AG09309 (cell line): ENCODE results near the gene TAMALIN.

Source experiments
- DNase-seq: peaks from one replicate; pipeline ENCODE4 v3.0.0-alpha.2; 2010; ENCODE audit warnings: low read depth
- H3K4me3 ChIP-seq: 2 replicates; pipeline ENCODE4 v1.5.1; 2011; ENCODE audit warnings: mild to moderate bottlenecking, low read depth, low read length, moderate library complexity; ENCODE audit not compliant: control insufficient read depth
- CTCF ChIP-seq: IDR thresholded peaks from 2 replicates; pipeline ENCODE4 v1.5.1; 2011; ENCODE audit warnings: mild to moderate bottlenecking, low read depth, low read length, inconsistent platforms; ENCODE audit not compliant: insufficient read depth, control insufficient read depth; ENCODE audit errors: missing control alignments

The TAMALIN gene

GRCh38 chr12:51994539-51994820, 12.3 kb upstream of the TAMALIN start:
- no peak for TF ChIP-seq CTCF
- DNase-seq, result no peak
- H3K4me3 ChIP-seq, result no peak overlapping the region

GRCh38 chr12:51994959-51995358, 11.8 kb upstream of the TAMALIN start:
- H3K4me3 ChIP-seq, result no peak overlapping the region
- TF ChIP-seq CTCF, result no peak
- DNase-seq, result peak; percentile 13

- no peak overlapping the region for H3K4me3 ChIP-seq
- no peak for TF ChIP-seq CTCF
- DNase-seq, result no peak
These were observed 9.6 kb upstream of the TAMALIN start for GRCh38 chr12:51997136-51997535.

- H3K4me3 ChIP-seq, result no peak overlapping the region
- TF ChIP-seq CTCF, result no peak
- no peak for DNase-seq
These were observed 3.7 kb upstream of the TAMALIN start for GRCh38 chr12:52003016-52003550.

GRCh38 chr12:52003591-52003990, 3.2 kb upstream of the TAMALIN start:
- DNase-seq, result no peak
- TF ChIP-seq CTCF, result no peak
- H3K4me3 ChIP-seq, result no peak overlapping the region

GRCh38 chr12:52004042-52004648, 2.6 kb upstream of the TAMALIN start:
- H3K4me3 ChIP-seq, result no peak overlapping the region
- peak; percentile 87 for TF ChIP-seq CTCF
- DNase-seq, result no peak
